Activated CD8-positive, alpha-beta memory T cell treated with anti-CD3 and anti-CD28 coated beads, Interleukin-2, amount 50 U/mL, for 4 hours (primary cell): ENCODE measurements around the gene SH3RF3.

Experiments
- DNase-seq: peaks from one replicate; pipeline ENCODE4 v3.0.0-alpha.2; 2020

The SH3RF3 gene

GRCh38 chr2:109402980-109403840, 274.2 kb downstream of the SH3RF3 start:
- no peak for DNase-seq

DNA sequence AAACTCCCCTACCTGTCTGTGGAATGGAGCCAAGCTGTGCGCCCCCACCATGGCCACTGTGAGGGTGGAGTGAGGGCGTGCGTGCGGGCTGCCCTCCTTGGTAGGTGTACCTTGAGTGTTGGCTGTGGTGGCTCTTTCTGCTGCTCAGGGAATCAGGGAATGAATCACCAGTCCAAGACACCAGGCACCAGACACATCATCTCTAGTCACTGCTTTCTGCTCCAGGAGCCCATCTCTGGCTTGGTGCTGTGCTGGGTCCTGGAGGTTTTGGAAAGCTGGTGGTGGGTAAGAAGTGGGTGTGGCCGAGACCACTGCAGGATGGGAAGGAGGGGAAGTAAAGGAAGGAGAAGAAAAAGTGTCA, 274.8 kb downstream of the SH3RF3 start:
- no peak for DNase-seq

GRCh38 chr2:109404681-109405080, 275.7 kb downstream of the SH3RF3 start:
- DNase-seq: no peak

DNA sequence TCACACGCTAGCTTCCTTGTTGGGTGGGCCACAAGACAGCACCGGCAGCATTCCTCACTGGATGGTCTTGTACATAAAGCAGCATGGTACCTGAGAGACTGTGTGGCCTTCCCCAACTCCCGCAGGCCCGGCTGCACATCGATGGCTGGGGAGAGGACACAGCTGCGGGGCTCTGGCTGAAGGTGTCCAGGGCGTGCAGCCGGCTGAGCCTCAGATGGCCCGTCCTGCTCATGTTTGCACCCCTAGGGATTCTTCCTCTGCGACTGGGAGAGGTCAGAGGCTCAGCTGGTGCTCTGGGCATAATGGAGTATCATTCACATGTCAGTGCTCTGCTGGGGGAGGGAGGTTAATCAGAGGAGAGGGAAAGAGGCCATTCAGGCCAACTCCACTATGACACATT, 276.9 kb downstream of the SH3RF3 start:
- DNase-seq: no peak

- DNase-seq: no peak
Observed at GRCh38 chr2:109406301-109406700, 277.3 kb downstream of the SH3RF3 start.

DNA sequence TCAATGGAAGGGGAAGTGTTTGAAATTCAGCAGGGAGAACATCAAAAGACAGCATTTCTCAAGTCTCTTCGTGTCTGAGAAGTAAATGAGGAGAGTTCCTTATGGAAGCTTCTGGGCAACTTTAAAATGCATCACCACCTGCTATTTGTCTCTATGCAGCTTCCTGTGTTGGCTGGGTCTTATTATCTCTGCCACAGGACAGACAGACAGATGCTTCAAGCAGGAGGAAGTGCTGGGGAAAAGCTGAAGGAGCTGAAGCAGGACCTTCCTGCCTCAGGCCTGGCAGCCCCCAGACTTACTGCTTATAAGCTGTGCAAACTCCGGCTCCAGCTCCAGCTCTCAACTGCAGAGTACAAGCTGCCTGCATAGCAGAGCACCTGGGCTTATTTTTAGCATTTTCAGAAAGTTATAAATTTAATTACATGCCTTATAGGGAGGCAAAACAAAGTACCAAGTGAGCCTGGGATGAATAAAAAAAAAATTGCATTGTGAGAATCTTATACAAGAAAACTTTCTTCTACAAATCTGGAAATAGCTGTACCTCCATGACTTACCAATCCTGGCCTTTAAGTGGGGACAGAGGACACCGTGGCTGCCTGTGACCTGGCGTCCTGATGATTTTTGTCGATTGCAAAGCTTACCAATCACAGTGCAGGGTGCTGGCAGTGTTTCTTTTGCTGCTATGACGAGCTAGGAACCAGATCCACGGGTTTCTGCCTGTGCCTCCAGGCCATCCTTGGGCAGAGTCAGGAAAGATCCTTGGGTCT, 278.5 kb downstream of the SH3RF3 start:
- DNase-seq: no peak

DNA sequence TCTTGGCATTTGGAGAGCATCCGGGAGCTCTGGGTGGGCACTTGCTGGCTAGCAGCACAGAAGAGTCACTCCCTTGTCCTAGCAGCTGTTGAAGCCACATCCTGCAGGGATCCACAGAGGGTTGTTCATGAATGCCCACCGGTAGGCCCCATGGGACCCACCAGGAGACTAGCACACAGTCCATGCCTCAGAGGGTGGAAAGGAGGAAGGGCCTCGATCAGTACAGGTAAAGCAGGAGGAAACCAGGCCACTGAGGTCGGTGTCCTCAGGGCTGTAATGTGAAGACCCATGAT, 279.0 kb downstream of the SH3RF3 start:
- no peak for DNase-seq

DNA sequence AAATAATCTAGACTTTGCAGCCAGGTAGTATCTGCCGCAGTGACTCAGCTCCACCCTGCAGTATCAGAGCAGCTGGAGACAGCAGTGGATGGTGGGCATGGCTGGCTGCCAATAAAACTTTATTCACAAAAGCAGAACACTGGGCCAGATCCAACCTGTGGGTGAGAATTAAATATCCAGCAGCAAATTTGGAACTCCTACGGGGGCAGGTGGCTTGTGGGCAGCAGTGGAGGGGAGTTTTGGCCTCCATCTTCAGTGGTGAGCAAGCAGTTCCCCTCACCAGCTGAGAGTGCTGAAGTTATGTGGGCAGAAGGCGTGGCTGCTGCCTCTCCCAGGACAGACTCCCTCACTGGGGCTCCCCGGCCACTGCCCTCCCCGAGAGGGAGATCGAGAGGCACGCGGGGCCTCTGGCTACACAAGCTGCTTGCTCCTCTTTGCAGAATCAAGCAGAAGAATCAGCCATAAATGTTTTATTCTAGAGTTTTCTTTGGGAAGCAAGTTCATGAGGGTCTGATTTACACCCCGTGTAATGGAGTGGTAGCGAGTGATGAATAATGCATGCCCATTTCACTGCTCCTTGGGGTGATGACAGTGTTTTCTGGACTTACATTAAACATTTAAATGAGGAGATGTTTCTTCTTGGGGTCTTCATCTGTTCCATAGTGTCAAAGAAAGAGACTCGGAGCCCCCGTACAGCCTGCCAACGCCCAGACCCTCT, 280.5 kb downstream of the SH3RF3 start:
- DNase-seq: no peak

GRCh38 chr2:109410039-109410815, 281.2 kb downstream of the SH3RF3 start:
- no peak for DNase-seq

DNA sequence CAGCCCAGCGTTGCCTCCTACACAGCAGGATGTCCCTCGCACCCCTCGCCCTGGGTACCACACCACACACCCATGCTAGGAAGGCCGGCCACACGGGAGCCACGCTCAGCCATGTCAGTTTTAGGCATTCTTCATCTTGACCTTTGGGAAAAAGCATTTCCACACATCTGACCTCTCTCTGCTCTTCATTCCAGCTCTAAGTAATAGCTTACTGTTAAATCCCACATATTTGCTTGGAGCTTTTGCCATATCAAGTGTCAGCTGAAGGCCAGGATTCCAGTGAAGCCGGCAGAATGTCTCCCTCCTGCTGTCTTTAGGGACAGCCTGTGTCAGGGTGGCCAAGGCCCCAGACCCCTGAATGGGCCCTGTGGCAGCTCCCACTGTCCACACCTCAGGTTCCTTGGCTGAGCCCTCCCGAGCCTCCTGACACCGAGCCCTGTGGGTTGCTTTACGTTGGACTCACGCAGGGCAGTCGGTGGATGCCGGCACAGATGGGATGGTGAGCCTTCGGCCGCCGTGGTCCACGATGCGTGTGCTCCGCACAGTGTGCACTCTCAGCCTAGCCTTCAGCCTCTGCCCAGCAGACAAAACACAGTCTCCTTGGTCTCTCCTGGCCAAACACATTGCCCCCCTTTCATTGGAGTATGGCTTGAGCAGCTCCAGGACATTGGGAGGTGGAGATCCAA, 282.8 kb downstream of the SH3RF3 start:
- DNase-seq: no peak

- no peak for DNase-seq
Observed at GRCh38 chr2:109415581-109416013, 286.6 kb downstream of the SH3RF3 start.

DNA sequence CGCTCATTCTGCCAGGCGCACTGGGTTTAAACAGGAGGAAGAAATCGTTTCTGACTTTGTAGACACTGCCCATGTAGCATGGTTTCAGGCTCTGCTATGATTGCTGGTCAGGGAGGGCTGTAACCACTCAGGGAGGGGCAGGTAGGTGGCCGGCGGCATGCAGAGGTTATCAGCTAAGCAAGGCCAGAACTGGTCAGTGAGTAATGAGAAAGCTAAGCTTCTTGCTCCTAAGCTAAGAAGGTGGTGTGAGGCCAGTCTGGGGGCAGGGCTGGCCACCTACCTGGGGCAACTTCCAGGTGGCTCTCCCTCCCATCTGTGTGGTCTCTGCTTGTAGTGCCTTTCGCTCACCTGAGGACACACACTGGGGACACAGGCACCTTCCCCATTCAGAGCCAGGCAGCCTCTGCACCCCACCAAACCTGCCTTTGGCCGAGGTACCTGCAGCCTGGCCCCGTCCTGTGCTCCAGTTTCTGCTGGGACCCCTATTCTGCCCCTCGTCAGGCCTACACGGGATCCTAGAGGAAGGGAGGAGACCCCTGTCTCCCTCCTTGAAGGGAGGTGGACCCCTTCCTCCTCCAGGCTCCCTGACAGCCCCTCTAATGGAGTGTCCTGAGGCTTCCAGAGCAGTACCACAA, 288.8 kb downstream of the SH3RF3 start:
- no peak for DNase-seq

- no peak for DNase-seq
Observed at GRCh38 chr2:109418716-109419115, 289.7 kb downstream of the SH3RF3 start.

GRCh38 chr2:109419171-109419756, 290.3 kb downstream of the SH3RF3 start:
- no peak for DNase-seq

- no peak for DNase-seq
Observed at GRCh38 chr2:109419960-109420370, 291.0 kb downstream of the SH3RF3 start.

DNA sequence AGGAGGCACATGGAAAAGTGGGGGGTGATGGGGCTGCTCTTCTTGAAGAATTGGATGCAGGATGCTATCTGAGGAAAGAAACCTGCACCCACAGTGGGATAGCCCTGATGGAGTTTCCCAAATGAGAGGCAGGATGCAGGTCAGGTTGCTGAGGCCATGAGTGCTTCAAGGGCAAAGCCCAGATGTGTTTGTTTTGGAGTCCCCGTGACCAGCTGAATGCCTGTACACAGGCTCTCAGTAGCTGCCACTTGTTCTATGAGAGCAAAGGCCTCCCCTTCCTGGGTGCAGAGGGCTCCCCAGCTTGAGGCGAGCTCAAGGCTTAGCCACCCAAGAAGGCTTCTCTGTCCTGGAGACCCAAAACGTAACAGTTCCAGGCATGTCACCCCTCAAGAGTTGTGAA, 292.1 kb downstream of the SH3RF3 start:
- DNase-seq: no peak

DNA sequence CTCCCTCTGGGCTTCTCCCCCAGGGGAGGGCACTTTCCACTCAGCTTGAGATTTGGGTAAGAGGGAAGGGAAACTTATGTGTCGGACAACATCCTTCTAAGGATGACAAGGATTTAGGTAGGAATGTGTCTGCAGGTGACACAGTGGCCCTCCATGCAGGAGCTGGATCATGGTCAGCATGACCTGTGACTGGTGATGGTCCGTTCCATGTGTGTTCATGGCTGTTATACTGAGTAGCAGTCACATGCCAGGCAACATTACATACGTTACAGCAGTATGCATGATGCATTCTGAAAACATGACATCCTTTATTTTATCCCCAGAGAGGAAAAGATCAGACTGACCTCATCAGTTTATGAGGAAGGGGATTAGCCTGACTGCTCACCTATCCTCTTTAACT, 292.6 kb downstream of the SH3RF3 start:
- DNase-seq: no peak

GRCh38 chr2:109422071-109422757, 293.2 kb downstream of the SH3RF3 start:
- DNase-seq: no peak

DNA sequence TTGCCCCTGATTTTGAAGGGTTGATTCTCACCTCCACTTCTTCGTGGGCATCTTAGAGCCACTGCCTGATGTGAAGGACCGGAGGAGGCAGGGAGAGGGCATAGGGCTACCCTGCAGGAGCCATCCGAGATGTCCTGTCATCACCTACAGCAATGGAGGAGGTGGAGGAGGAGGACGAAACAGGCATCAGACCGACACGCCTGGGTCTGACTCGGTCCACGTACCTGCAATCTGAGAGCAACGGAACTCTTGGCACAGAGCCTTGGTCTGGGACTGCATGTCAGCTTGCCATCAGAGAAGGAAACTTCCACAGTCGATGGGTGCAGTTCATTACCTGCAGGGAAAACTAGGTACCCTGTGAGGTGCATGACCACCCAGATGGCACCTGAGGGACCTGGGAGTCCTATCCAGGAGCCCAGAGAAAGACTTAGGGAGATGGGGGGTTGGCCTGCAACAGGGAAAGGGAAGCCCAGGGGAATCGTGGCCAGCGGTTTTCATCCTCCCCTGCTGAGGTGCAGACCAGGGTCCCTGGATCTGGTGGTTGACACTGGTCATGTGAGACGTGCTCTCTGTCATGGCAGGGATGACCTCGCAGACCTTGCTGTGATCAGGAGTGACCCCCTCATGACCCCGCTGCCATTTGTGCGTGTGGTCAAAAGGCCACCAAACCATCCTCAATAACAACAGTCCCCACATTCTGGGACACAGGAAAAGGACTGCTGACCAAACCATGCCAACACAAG, 293.9 kb downstream of the SH3RF3 start:
- no peak for DNase-seq
